Gastroesophageal sphincter (tissue), 4 donors: Measurements from ENCODE around the gene DGAT2L6. TPM values are rescaled to one million over a fixed set of nuclear protein-coding genes. Genes with fewer than 3 reads are reported as not detected.

Source experiments
- ATAC-seq: fragments of 150-250 bp; one replicate; pipeline ENCODE4 v1.9.1; 2016; ENCODE audit warnings: mild to moderate bottlenecking, moderate library complexity
- H3K27ac ChIP-seq, 4 donors: fragments of 200-600 bp; sonication (generic) in 3 of 4; 1 replicate in 3 of 4; 2 replicates in 1 of 4; pipeline ENCODE4 v1.5.1; 2016 to 2019
- H3K27me3 ChIP-seq: fragments of 200-600 bp; sonication (generic); one replicate; pipeline ENCODE4 v1.5.1; 2019
- H3K36me3 ChIP-seq, 2 donors: fragments of 200-600 bp; sonication (generic); one replicate each; pipeline ENCODE4 v1.5.1; 2019; ENCODE audit warnings: control low read depth in 1 of 2
- H3K4me1 ChIP-seq, 3 donors: fragments of 200-600 bp; sonication (generic); 1 replicate in 2 of 3; 2 replicates in 1 of 3; pipeline ENCODE4 v1.5.1; 2016 to 2019; ENCODE audit warnings: control low read depth in 2 of 3
- H3K4me3 ChIP-seq, 2 donors: fragments of 200-600 bp; sonication (generic); one replicate each; pipeline ENCODE4 v1.5.1; 2019; ENCODE audit warnings: mild to moderate bottlenecking in 1 of 2, moderate library complexity in 1 of 2
- H3K9me3 ChIP-seq, 3 donors: fragments of 200-600 bp; sonication (generic); one replicate each; pipeline ENCODE4 v1.5.1; 2017 to 2019; ENCODE audit warnings: control low read depth in 2 of 3
- EP300 ChIP-seq: sonication (generic); formaldehyde crosslinking; IDR thresholded peaks from one replicate; pipeline ENCODE4 v1.6.1; 2017; ENCODE audit warnings: antibody characterized with exemption, mild to moderate bottlenecking
- POLR2A ChIP-seq, 2 donors: fragments of 450-650 bp; IDR thresholded peaks; one replicate each; pipeline ENCODE4 v1.6.1; 2017; ENCODE audit warnings: antibody characterized with exemption in 2 of 2, mild to moderate bottlenecking in 2 of 2, moderate library complexity in 1 of 2
- POLR2AphosphoS5 ChIP-seq: sonication (generic); formaldehyde crosslinking; IDR thresholded peaks from one replicate; pipeline ENCODE4 v1.6.1; 2017; ENCODE audit warnings: antibody characterized with exemption
- WGBS, 2 donors: methylation state at CpG; one replicate each; pipeline ENCODE4 v1.1.5; 2018; ENCODE audit warnings: low coverage in 1 of 2; 5-methylcytosine and 5-hydroxymethylcytosine counted together
- total RNA-seq, 4 donors: library from RNA; depleted of rRNA; stranded (reverse); fragments of >200 nt; gene quantifications; one replicate each; pipeline ENCODE4 v1.1.0, GENCODE V29; 2016
- TF ChIP-seq, protein P1 (sequence below), 4 experiments: fragments of 200-600 bp in 2 of 4; fragments of 450-650 bp in 2 of 4; sonication (generic) in 1 of 4; IDR thresholded peaks; one replicate each; pipeline ENCODE4 v1.5.1; 2017 to 2019; ENCODE audit warnings: antibody characterized with exemption in 4 of 4, mild to moderate bottlenecking in 2 of 4, moderate library complexity in 2 of 4

Gene DGAT2L6, protein sequence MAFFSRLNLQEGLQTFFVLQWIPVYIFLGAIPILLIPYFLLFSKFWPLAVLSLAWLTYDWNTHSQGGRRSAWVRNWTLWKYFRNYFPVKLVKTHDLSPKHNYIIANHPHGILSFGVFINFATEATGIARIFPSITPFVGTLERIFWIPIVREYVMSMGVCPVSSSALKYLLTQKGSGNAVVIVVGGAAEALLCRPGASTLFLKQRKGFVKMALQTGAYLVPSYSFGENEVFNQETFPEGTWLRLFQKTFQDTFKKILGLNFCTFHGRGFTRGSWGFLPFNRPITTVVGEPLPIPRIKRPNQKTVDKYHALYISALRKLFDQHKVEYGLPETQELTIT
- total RNA-seq, result not detected

DNA sequence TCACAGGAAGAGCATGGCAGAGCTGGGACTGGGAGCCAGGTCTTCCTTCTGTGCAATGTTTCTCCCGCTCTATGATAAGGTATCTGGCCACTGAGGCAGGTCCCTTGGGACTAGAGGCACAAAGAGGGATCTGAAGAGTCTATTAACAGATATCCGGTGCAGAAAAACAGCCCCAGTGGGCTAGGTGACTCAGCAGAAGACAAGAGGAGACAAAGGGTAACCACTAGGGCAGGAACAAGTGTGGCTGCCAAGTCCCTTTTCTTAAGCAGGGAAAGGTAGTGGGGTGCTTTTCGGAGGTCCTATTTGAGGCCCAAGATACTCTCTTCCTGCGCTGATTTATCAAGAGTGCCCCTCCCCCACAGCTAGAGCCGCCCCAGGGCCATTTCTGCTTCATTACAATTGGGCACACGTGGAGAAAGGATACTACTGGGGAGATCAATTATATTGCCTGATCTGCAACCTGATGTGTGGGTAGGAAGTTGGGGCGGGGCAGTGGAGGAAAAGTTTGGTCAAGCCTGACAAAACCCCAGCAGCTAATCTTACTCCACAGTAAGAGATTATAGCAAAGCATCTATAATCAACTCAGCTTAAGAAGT is at the start of gene DGAT2L6:
DGAT2L6 (plus strand) TSS at position 546 of the 596 bp plus-strand sequence. CDS start 100 bp downstream, outside the sequence.
- no peak for ATAC-seq
- Histone ChIP-seq H3K27me3 (no peaks in the 10 kb centered on the region), H3K36me3 (no peaks in the 10 kb centered on the region), H3K27ac (no peak within 1 kb of the TSS), H3K4me1 (no peaks in the 10 kb centered on the region), H3K9me3 (no peaks in the 10 kb centered on the region), H3K4me3 (no peak within 1 kb of the TSS)
- 71% methylated on average over 2 of the region's 7 CpGs; no CpG with 5 or more reads in 1 of the 2 donors for WGBS, 2 donors
- TF ChIP-seq, protein P1, sequence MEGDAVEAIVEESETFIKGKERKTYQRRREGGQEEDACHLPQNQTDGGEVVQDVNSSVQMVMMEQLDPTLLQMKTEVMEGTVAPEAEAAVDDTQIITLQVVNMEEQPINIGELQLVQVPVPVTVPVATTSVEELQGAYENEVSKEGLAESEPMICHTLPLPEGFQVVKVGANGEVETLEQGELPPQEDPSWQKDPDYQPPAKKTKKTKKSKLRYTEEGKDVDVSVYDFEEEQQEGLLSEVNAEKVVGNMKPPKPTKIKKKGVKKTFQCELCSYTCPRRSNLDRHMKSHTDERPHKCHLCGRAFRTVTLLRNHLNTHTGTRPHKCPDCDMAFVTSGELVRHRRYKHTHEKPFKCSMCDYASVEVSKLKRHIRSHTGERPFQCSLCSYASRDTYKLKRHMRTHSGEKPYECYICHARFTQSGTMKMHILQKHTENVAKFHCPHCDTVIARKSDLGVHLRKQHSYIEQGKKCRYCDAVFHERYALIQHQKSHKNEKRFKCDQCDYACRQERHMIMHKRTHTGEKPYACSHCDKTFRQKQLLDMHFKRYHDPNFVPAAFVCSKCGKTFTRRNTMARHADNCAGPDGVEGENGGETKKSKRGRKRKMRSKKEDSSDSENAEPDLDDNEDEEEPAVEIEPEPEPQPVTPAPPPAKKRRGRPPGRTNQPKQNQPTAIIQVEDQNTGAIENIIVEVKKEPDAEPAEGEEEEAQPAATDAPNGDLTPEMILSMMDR (IDR thresholded peaks at IDR 0.05), result no peak
- TF ChIP-seq POLR2AphosphoS5, result no peak
- TF ChIP-seq EP300, result no peak
- no peak for TF ChIP-seq POLR2A (IDR thresholded peaks at IDR 0.05)

DNA sequence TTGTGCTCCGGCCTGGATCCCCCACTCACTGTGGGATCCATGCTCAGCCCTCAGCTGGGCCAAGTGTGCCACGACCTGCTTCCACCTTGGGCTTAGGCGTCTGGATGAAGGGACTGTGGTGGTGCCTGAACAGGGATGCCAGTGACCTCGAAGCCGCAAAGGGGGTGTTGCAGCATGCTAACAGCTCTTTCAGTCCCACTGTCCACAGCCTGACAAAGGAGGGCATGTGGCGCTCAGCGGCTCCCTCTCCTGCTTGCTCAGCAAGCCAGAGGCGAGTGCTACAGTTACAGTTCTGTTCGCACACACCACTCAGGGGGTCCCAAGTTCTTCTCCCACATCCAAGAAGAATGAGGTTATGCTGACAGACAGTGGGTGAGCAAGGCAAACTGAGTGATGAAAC is 49.2 kb upstream of the DGAT2L6 start:
- H3K36me3 ChIP-seq, result no peaks in the 10 kb centered on the region
- no peaks in the 10 kb centered on the region for H3K9me3 ChIP-seq
- H3K27me3 ChIP-seq, result no peaks in the 10 kb centered on the region
- H3K4me3 ChIP-seq, result no peak overlapping the region
- ATAC-seq, result no peak
- H3K4me1 ChIP-seq, result peaks cover 0 to 5% (median 0%) of the 10 kb centered on the region in 3 donors
- WGBS, 2 donors, result no CpG with 5 or more reads among the region's 9 CpGs
- no peak for TF ChIP-seq POLR2AphosphoS5
- no peak for TF ChIP-seq EP300
- TF ChIP-seq, protein P1 (IDR thresholded peaks at IDR 0.05), result no peak
- no peak for TF ChIP-seq POLR2A (IDR thresholded peaks at IDR 0.05)
- no peak overlapping the region for H3K27ac ChIP-seq

DNA sequence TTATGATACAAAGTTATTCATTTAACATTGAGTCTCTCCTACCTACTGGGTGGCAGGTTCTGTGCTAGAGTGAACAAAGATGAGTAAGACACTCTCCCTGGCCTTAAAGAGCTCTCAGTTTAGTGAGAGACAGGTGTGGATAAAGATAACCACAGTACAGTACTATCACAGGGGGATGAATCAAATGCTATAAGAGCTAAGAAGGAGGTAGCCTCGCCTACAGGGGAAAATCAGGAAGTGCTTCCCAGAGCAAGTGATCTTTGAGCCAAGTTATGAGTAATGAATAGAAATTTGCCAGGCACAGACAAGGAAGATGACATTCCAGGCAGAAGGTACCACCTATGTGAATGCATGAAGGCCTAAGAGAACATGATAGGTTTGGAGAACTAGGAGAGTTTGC is 47.5 kb upstream of the DGAT2L6 start:
- no peak for TF ChIP-seq POLR2A (IDR thresholded peaks at IDR 0.05)
- no peak for TF ChIP-seq EP300
- TF ChIP-seq POLR2AphosphoS5, result no peak
- TF ChIP-seq, protein P1 (IDR thresholded peaks at IDR 0.05), result no peak
- WGBS, 2 donors, result 20% methylated on average over 1 of the region's 1 CpG; no CpG with 5 or more reads in 1 of the 2 donors
- ATAC-seq, result no peak
- Histone ChIP-seq H3K9me3 (no peaks in the 10 kb centered on the region), H3K27me3 (no peaks in the 10 kb centered on the region), H3K27ac (no peak overlapping the region), H3K4me1 (peaks cover 0 to 13% (median 0%) of the 10 kb centered on the region in 3 donors), H3K36me3 (no peaks in the 10 kb centered on the region), H3K4me3 (no peak overlapping the region)

DNA sequence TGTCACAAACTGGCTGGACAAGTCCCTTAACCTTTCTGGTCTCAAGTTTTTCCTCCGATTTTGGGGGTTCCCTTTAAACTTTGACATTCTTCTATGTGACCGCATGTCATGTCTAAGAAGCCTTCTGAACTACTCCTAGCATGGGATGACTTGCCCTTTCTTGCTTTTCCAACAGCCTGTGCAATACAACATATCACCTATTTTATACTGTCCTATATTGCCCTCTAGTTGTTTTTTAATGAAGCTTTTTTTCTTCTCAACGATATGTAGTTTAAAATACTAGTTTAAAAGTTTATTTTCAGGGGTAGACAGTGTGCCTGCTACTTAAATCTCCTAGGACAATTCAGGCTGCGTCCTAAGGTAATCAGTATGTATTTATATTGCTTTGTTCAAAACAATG is 45.1 kb upstream of the DGAT2L6 start:
- WGBS, 2 donors, result 34 to 35% methylated on average over 4 of the region's 4 CpGs
- peaks cover 0 to 5% of the 10 kb centered on the region in 2 donors for H3K36me3 ChIP-seq
- no peak overlapping the region for H3K4me3 ChIP-seq
- ATAC-seq, result no peak
- no peaks in the 10 kb centered on the region for H3K9me3 ChIP-seq
- TF ChIP-seq POLR2A (IDR thresholded peaks at IDR 0.05) (no peak), POLR2AphosphoS5 (no peak), EP300 (no peak)
- TF ChIP-seq, protein P1 (IDR thresholded peaks at IDR 0.05), result no peak
- no peak overlapping the region for H3K27ac ChIP-seq
- H3K4me1 ChIP-seq, result peaks cover 0 to 24% (median 0%) of the 10 kb centered on the region in 3 donors
- no peaks in the 10 kb centered on the region for H3K27me3 ChIP-seq
